Renal cortex interstitium (tissue), 11 donors: ENCODE data around the gene PLEKHF1. TPM values are rescaled to one million over a fixed set of nuclear protein-coding genes. Genes with fewer than 3 reads are reported as not detected.
"Not testable (repeated sequence)": the region's sequence is repeated elsewhere in the genome, so short reads cannot be mapped to it uniquely, and the experiment has no call there.

Experiments used
- DNase-seq, 11 donors: peaks; one replicate each; pipeline ENCODE4 v3.0.0-alpha.2; 2013; ENCODE audit warnings: low read depth in 9 of 11, low spot score in 4 of 11; ENCODE audit errors: extremely low read depth in 1 of 11
- polyA plus RNA-seq, 3 donors: library from polyadenylated mRNA; unstranded; fragments of 120-200 nt; gene quantifications; one replicate each; pipeline ENCODE4 v1.2.1, GENCODE V29; 2013; ENCODE audit not compliant: insufficient read length in 3 of 3

The PLEKHF1 gene
- polyA plus RNA-seq, 3 donors: 1.3 to 2.1 (median 2.0) TPM

DNA sequence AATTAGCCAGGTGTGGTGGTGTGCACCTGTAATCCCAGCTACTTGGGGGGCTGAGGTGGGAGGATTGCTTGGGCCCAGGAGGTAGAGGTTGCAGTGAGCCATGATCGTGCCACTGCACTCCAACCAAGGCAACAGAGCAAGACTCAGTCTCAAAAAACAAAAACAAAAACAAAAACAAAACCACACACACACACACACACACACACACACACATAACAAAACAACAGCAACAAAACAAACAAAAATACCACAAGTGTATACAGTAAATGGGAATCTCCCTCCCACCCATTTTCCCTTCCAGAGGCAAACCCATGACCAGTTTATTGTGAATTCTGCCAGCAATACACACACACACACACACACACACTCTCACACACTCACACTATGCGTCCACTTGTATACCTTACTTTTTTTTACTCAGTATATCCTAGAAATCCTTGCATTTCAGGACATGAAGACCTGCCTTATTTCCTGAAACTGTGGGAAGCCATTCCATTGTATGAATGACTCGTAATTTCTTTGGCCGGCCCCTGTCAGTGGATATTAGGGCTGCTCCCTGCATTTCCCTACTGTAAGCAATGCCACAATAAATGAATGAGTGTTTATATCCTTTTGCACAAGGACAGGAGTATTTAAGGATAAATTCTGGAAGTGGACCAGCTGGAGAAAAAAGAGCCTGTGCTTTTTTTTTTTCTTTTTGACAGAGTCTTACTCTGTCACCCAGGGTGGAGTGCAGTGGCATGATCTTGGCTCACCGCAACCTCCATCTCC lies 6.9 kb upstream of the PLEKHF1 start:
- DNase-seq: no peak

GRCh38 chr19:29660835-29661234 lies 4.4 kb upstream of the PLEKHF1 start:
- no peak for DNase-seq

- no peak for DNase-seq
These were observed 3.0 kb upstream of the PLEKHF1 start for GRCh38 chr19:29662278-29662603.

- no peak for DNase-seq
These were observed 2.5 kb upstream of the PLEKHF1 start for GRCh38 chr19:29662604-29663404.

- no peak for DNase-seq
These were observed 1.2 kb upstream of the PLEKHF1 start for GRCh38 chr19:29663861-29664752.

DNA sequence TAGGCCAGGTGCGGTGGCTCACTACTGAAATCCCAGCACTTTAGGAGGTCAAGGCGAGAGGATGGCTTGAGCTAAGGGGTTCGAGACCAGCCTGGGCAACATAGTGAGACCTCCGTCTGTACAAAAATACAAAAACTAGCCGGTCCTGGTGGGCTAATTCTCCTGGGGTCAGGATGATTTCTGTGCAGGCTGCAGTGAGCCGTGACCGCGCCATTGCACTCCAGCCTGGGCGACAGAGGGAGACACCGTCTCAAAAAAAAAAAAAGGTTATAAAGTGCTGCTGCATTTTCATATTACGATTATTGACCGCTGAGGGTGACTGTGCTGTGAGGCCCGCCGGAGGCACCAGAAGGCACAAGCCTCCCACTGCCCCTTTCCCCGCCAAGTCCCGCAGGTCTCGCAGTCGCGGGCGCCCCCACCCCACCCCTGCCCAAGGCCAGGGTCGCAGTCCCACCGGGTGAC lies 477 bp upstream of the PLEKHF1 start:
- no peak for DNase-seq

GRCh38 chr19:29665826-29666577 lies 741 bp downstream of the PLEKHF1 start:
- DNase-seq: no peak

DNA sequence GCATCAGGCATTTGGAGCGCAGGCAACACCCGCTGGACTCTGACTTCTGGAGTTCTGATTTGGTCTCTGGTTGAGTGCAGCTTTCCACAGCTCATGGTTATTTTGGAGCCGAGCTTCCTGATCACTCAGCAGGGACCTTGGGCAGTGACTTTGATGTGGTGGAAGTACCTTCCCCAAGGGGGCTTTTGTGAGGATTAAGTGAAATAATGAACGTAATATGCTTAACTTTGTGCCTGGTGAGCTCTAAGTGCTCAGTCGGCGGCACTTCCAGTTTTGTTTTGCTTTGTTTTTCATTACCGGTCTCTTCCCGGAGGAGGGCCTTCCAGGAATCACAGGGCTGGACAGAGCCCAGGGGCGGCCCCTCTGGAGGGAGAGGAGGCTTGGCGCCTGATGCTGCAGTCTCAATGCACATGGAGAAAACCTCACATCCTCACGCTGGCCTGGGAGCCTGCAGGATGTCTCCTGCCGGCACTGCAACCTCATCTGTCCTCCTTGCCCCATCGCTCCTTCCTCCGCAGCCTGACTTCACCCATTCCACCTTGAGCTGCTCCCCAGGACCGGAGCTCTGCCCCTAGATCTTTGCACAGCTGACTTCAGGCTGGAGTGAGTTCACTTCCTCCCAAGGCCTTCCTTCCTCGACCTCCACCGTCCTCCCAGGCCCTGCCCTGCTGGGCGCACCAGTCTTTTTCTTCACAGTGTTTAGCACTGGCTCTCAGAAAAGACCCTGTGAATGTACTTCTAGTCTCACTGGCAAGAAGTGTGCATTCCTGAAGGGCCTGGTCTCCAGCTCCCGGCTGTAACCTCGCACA lies 1.5 kb downstream of the PLEKHF1 start:
- DNase-seq: peak in 2 of 11 donors; percentile 44 to 63

DNA sequence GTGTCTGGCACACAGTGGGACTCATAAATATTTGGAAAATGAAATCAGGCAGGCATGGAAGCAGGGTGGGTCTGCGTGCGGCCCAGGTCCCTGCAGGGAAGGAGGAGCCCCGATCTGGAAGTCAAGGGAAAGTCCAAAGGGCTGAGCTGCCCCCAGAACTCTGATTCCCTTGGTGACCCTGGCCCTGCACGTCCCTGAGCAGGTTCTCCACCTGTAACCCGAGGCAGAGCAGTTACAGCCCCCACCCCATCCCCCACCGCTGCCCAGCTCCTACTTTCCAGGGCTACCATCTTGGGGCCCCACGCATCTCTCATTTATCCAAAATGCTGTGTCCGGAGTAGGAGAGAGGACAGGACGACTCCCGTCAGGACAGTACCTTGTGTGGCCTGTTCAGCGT lies 2.1 kb downstream of the PLEKHF1 start:
- no peak for DNase-seq

- DNase-seq: no peak
These were observed 2.7 kb downstream of the PLEKHF1 start for GRCh38 chr19:29667901-29668341.

DNA sequence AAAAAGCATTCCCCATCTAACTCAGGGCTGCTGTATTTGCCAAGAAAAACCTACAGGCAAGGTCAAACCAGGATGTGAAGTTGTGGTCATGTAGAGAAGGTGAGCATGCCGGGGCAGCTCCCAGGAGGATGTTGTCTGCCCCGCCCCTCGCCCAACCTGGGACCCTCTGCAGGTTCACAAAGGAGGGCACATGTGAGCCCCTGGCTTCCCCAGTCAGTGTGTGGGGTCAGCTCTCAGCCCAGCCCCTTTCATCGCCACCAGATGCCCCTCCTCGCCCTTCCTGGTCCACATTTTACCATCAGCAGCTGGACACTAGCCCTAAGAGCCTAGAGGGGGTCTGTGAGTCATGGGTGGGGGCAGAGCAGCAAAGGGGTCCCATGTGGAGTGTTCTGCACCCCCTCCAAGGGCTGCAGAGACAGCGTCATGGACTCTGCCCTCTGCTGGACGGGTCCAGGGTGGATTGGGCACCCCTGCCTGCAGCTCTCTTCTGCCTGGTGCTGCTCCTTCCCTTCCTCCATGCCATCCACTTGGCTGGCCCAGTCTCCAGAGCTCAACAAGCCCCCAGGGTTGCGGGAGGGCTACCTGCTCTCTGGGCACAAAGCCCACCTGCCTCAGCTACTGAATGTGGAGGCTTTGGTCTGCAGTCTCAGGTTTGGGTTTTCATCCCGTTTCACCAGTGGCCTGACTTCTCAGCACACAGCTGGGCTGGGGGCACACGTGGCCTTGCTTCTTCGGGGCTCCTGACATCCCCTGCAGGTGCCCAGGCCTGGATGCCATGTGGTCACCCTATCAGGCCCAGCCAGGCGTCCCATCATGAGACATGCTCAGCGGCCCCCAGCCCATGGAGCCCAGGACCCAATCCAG lies 3.7 kb downstream of the PLEKHF1 start:
- DNase-seq: no peak

DNA sequence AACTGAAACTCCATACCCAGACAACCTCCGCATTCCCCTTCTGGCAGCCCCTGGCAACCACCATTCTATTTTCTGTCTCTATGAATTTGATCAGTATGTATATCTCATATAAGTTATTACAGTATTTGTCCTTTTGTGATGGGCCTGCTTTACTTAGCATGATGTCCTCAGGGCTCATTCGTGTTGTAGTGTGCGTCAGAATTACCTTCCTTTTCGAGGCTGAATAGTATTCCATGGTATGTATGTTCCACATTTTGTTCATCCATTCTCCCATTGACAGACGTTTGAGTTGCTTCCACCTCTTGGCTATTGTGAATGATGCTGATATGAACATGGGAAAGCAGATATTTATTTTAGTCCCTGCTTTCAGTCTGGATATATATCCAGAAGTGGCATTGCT lies 5.0 kb downstream of the PLEKHF1 start:
- no peak for DNase-seq

GRCh38 chr19:29671026-29671392 lies 5.7 kb downstream of the PLEKHF1 start:
- not testable (repeated sequence) for DNase-seq

GRCh38 chr19:29671393-29672160 lies 6.3 kb downstream of the PLEKHF1 start:
- DNase-seq: no peak

DNA sequence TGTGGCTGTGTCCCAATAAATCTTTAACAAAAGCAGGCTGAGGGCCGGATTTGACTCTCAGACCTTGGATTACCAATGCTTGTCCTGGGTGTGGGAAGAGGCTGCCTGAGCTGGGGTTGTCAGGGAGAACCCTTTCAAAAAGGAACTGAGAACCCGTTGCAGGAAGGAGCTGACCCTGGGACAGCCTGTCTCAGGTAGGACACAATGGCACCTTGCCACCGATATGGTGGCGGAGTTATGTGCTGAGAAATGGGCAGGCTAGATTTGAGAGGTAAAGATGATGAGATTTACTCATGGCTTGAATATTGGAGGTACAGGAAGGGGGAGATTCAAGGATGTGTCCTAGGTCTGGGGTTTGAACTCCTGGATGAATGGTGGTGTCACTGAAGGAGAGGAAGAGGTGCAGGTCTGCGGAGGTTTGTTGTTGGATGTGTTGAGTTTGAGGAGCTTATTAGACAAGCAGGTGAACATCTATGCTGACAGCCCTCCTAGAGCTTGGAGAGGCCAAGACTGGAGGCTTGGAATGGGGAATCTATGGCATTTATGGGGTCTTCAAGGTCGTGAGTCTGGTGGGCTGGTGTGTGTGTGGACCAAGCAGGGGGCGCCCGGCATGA lies 7.2 kb downstream of the PLEKHF1 start:
- no peak for DNase-seq

DNA sequence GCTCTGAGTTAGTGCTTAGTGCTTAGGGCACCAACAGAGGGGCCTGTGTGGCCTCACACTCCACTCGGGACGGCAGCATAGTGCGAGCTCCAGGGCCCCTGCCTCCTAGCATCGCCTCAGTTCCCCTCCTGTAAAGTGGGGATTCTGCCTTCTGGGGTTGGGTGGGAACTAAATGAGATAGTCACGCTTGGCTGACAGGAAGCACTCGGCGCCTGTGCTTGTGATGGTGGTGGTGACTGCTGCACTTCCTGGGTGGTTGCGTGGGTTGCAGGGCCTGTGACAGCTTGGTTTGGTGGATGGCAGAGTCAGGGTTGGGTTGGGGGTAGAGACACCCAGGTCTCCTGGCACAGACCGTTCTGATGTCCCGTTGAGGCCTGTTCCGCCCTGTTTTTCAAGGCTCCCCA lies 7.7 kb downstream of the PLEKHF1 start:
- DNase-seq: no peak
